Testis (tissue), 3 donors: Measurements from ENCODE around the gene SLC52A3. TPM values are rescaled to one million over a fixed set of nuclear protein-coding genes. Genes with fewer than 3 reads are reported as not detected.
"Not testable (repeated sequence)": the region's sequence is repeated elsewhere in the genome, so short reads cannot be mapped to it uniquely, and the experiment has no call there.

Experiments
- DNase-seq: peaks from one replicate; pipeline ENCODE4 v3.0.0-alpha.2; 2019
- H3K27ac ChIP-seq, 2 donors: fragments of 200-600 bp; sonication (generic); one replicate each; pipeline ENCODE4 v1.5.1; 2019
- H3K27me3 ChIP-seq: fragments of 200-600 bp; sonication (generic); one replicate; pipeline ENCODE4 v1.5.1; 2019
- H3K36me3 ChIP-seq: fragments of 200-600 bp; sonication (generic); one replicate; pipeline ENCODE4 v1.5.1; 2017; ENCODE audit warnings: low read depth; ENCODE audit errors: missing control alignments
- H3K4me1 ChIP-seq: fragments of 200-600 bp; sonication (generic); one replicate; pipeline ENCODE4 v1.5.1; 2019
- H3K4me3 ChIP-seq, 2 donors: fragments of 200-600 bp; sonication (generic); one replicate each; pipeline ENCODE4 v1.5.1; 2017 to 2019
- H3K9me3 ChIP-seq: fragments of 200-600 bp; sonication (generic); one replicate; pipeline ENCODE4 v1.5.1; 2017
- POLR2A ChIP-seq: fragments of 450-650 bp; IDR thresholded peaks from one replicate; pipeline ENCODE4 v1.6.1; 2017; ENCODE audit warnings: antibody characterized with exemption, mild to moderate bottlenecking, moderate library complexity
- WGBS, 2 donors: methylation state at CpG; one replicate each; pipeline ENCODE4 v1.1.5; 2018; 5-methylcytosine and 5-hydroxymethylcytosine counted together
- intact Hi-C: fragments of 100-400 bp; cut with DNase I; formaldehyde crosslinking; loops from one replicate; pipeline ENCODE4 v1.15.1; 2023; ENCODE audit warnings: low total_unique reads
- polyA plus RNA-seq: library from polyadenylated mRNA; stranded (reverse); fragments of 350-450 nt; fragmentation: Illumina TruSeq; extraction: RNeasy Lipid Tissue Mini Kit (QIAGEN cat#74804); gene quantifications from one replicate; pipeline ENCODE4 v1.2.3, GENCODE V29; 2014; ENCODE audit warnings: low read depth, low replicate concordance; ENCODE audit not compliant: insufficient read depth
- total RNA-seq, 2 donors: library from RNA; depleted of rRNA; stranded (reverse); fragments of >200 nt; gene quantifications; one replicate each; pipeline ENCODE4 v1.2.3, GENCODE V29; 2016
- TF ChIP-seq, protein P1 (sequence below), 3 experiments: fragments of 450-650 bp in 2 of 3; fragments of 200-600 bp in 1 of 3; sonication (generic) in 1 of 3; IDR thresholded peaks; one replicate each; pipeline ENCODE4 v1.5.1; 2016 to 2019; ENCODE audit warnings: antibody characterized with exemption in 3 of 3, mild to moderate bottlenecking in 2 of 3, moderate library complexity in 1 of 3

SLC52A3 gene
- total and polyA plus RNA-seq, 3 donors from 2014 or later = 130 to 247 (median 187) TPM

DNA sequence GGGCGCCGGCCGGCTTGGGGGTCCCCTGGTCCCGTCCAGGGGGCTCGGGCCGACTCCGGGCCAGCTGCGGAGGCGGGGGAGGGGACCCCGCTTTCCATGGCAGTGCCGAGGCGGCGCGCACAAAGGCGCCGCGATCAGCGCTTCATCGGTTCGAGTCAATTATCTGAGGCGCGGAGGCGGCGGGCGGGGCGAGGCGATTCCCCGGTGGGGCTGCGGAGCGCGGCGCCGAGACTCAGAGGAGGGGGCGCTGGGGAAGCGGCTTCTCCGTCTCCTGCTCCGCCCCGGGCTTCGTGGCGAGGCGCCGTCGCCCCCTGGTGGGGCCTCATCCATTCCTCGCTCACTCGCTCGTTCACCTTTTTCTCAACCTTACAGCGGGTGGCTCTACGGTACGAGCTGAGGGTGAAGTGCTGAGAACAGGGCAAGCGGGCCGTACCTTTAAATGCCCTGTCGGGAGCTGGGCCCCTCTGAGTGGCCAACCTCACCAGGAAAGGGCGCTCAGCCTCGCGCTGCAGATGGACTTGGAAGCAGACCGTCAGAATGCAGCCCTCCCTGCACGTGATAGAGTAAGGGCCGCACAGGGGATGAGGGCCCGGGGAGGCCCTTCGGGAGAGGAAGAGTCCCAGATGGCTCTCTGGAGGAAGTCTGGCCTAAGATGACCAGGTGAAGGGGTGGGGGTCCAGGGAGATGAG lies 39.9 kb downstream of the SLC52A3 start:
- peak; percentile 63 for DNase-seq
- peak overlapping the region in 1 of 2 donors; percentile 53 for H3K27ac ChIP-seq
- no peaks in the 10 kb centered on the region for H3K36me3 ChIP-seq
- H3K4me3 ChIP-seq = peak overlapping the region; percentile 51 to 54
- no peaks in the 10 kb centered on the region for H3K9me3 ChIP-seq
- intact Hi-C loops = loop anchor here (10.0 kb wide), 1 partner anchor 164 kb away; no protein-coding TSS in a partner anchor
- peaks cover 8% of the 10 kb centered on the region for H3K4me1 ChIP-seq
- no peaks in the 10 kb centered on the region for H3K27me3 ChIP-seq
- WGBS, 2 donors = 1 to 5% methylated on average over 17 to 42 of the region's 60 CpGs
- no peak for TF ChIP-seq POLR2A
- TF ChIP-seq, protein P1, sequence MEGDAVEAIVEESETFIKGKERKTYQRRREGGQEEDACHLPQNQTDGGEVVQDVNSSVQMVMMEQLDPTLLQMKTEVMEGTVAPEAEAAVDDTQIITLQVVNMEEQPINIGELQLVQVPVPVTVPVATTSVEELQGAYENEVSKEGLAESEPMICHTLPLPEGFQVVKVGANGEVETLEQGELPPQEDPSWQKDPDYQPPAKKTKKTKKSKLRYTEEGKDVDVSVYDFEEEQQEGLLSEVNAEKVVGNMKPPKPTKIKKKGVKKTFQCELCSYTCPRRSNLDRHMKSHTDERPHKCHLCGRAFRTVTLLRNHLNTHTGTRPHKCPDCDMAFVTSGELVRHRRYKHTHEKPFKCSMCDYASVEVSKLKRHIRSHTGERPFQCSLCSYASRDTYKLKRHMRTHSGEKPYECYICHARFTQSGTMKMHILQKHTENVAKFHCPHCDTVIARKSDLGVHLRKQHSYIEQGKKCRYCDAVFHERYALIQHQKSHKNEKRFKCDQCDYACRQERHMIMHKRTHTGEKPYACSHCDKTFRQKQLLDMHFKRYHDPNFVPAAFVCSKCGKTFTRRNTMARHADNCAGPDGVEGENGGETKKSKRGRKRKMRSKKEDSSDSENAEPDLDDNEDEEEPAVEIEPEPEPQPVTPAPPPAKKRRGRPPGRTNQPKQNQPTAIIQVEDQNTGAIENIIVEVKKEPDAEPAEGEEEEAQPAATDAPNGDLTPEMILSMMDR (IDR thresholded peaks at IDR 0.05) = peak in 2 of 3 experiments; percentile 57 to 65

- DNase-seq = no peak
- Histone ChIP-seq H3K9me3 (no peaks in the 10 kb centered on the region), H3K4me1 (peaks cover 8% of the 10 kb centered on the region), H3K4me3 (no peak overlapping the region), H3K27ac (no peak overlapping the region), H3K36me3 (no peaks in the 10 kb centered on the region), H3K27me3 (no peaks in the 10 kb centered on the region)
- WGBS, 2 donors = 66 to 74% methylated on average over 4 of the region's 4 CpGs
- no peak for TF ChIP-seq POLR2A
- TF ChIP-seq, protein P1 (IDR thresholded peaks at IDR 0.05) = no peak
- intact Hi-C loops = loop anchor here (10.0 kb wide), 1 partner anchor 161 kb away; no protein-coding TSS in a partner anchor
Observed at GRCh38 chr20:726160-726559, 42.1 kb downstream of the SLC52A3 start.

GRCh38 chr20:725491-725890 lies 42.8 kb downstream of the SLC52A3 start:
- Histone ChIP-seq H3K36me3 (no peaks in the 10 kb centered on the region), H3K4me1 (peaks cover 8% of the 10 kb centered on the region), H3K27ac (no peak overlapping the region), H3K27me3 (no peaks in the 10 kb centered on the region), H3K4me3 (no peak overlapping the region), H3K9me3 (no peaks in the 10 kb centered on the region)
- no peak for DNase-seq
- 90 to 96% methylated on average over 7 of the region's 7 CpGs for WGBS, 2 donors
- intact Hi-C loops = loop anchor here (10.0 kb wide), 1 partner anchor 161 kb away; no protein-coding TSS in a partner anchor
- TF ChIP-seq POLR2A = no peak
- TF ChIP-seq, protein P1 (IDR thresholded peaks at IDR 0.05) = no peak

DNA sequence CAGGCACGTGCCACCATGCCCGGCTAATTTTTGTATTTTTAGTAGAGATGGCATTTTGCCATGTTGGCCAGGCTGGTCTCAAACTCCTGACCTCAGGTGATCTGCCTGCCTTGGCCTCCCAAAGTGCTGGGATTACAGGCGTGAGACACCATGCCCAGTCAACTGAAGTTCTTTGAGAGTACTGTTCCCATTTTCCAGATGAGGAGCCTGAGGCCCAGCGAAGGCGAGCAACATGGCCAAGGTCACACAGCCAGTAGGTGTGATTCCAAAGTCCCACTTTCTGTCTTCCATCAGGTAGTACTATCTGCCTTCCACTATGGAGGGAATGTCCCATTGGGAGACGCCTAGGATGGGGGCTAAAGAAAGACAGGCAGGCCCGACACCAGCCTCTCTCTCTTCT lies 43.5 kb downstream of the SLC52A3 start:
- not testable (repeated sequence) for H3K27ac ChIP-seq, H3K36me3 ChIP-seq, H3K4me3 ChIP-seq, H3K9me3 ChIP-seq, H3K27me3 ChIP-seq, DNase-seq, H3K4me1 ChIP-seq
- WGBS, 2 donors = 94 to 95% methylated on average over 7 of the region's 7 CpGs
- intact Hi-C loops = loop anchor here (10.0 kb wide), 1 partner anchor 160 kb away; no protein-coding TSS in a partner anchor

- DNase-seq = no peak
Observed at GRCh38 chr20:723756-724155, 44.5 kb downstream of the SLC52A3 start.

More at GRCh38 chr20:723756-724155, 44.5 kb downstream of the SLC52A3 start:
- Histone ChIP-seq H3K4me1 (peaks cover 8% of the 10 kb centered on the region), H3K27ac (no peak overlapping the region), H3K27me3 (no peaks in the 10 kb centered on the region), H3K9me3 (no peaks in the 10 kb centered on the region), H3K36me3 (no peaks in the 10 kb centered on the region), H3K4me3 (no peak overlapping the region)
- WGBS, 2 donors = 73 to 75% methylated on average over 5 to 8 of the region's 8 CpGs
- TF ChIP-seq POLR2A = no peak
- TF ChIP-seq, protein P1 (IDR thresholded peaks at IDR 0.05) = no peak
- intact Hi-C loops = loop anchor here (10.0 kb wide), 1 partner anchor 159 kb away; no protein-coding TSS in a partner anchor
